A673 (cell line): Measurements from ENCODE around the gene LY86. TPM values are rescaled to one million over a fixed set of nuclear protein-coding genes. Genes with fewer than 3 reads are reported as not detected.

Source experiments
- BruUV-seq: library from RNA; stranded (reverse); fragments of 400-500 nt; replicated peaks from 2 replicates; lab custom pipeline; 2021; lab: Mats Ljungman, UMichigan
- CTCF ChIA-PET: fragments of 300-600 bp; sonication (Branson Sonifier 250); formaldehyde crosslinking; loops from one replicate; lab custom pipeline; 2022; ENCODE audit warnings: antibody characterized with exemption; lab: Charles Lee
- POLR2A ChIA-PET: fragments of 300-600 bp; sonication (Branson Sonifier 250); formaldehyde crosslinking; loops from one replicate; lab custom pipeline; 2022; ENCODE audit warnings: antibody characterized with exemption; ENCODE audit not compliant: low non-redundant PET; lab: Charles Lee
- DNase-seq: peaks from one replicate; pipeline ENCODE4 v3.0.0-alpha.2; 2015; ENCODE audit warnings: low spot score
- H3K27ac ChIP-seq: fragments of 200-600 bp; sonication (generic); 2 replicates; pipeline ENCODE4 v1.5.1; 2016; ENCODE audit warnings: mixed run types, low read depth, mild to moderate bottlenecking, mixed read lengths, antibody characterized with exemption, low read length; ENCODE audit not compliant: poor library complexity, severe bottlenecking
- H3K27me3 ChIP-seq: fragments of 200-600 bp; sonication (generic); replicated peaks from 2 replicates; pipeline ENCODE4 v1.6.1; 2017; ENCODE audit warnings: mixed run types, low read depth, mild to moderate bottlenecking, mixed read lengths, antibody characterized with exemption, low read length; ENCODE audit not compliant: insufficient read depth, poor library complexity
- H3K36me3 ChIP-seq: fragments of 200-600 bp; sonication (generic); 2 replicates; pipeline ENCODE4 v1.6.1; 2016; ENCODE audit warnings: mixed run types, mild to moderate bottlenecking, mixed read lengths, antibody characterized with exemption, low read length; ENCODE audit not compliant: insufficient read depth, poor library complexity, severe bottlenecking
- H3K4me1 ChIP-seq: fragments of 200-600 bp; sonication (generic); 2 replicates; pipeline ENCODE4 v1.6.1; 2017; ENCODE audit warnings: mixed run types, mild to moderate bottlenecking, mixed read lengths, antibody characterized with exemption, low read length; ENCODE audit not compliant: insufficient read depth, poor library complexity, severe bottlenecking
- H3K4me3 ChIP-seq: fragments of 200-600 bp; sonication (generic); 2 replicates; pipeline ENCODE4 v1.5.1; 2016; ENCODE audit warnings: low read depth, mixed run types, mild to moderate bottlenecking, mixed read lengths, low read length; ENCODE audit not compliant: poor library complexity, severe bottlenecking
- H3K9me3 ChIP-seq: fragments of 200-600 bp; sonication (generic); 2 replicates; pipeline ENCODE4 v1.6.1; 2016; ENCODE audit warnings: mixed run types, low read depth, mild to moderate bottlenecking, mixed read lengths, antibody characterized with exemption, low read length; ENCODE audit not compliant: poor library complexity, severe bottlenecking
- CTCF ChIP-seq: fragments of 300-800, 200-600 bp; sonication (generic); conservative IDR thresholded peaks from 2 replicates; pipeline ENCODE4 v1.5.1; 2017; ENCODE audit warnings: low read depth, mild to moderate bottlenecking, antibody characterized with exemption, low read length, moderate library complexity, mixed read lengths
- EZH2 ChIP-seq: fragments of 200-600 bp; sonication (generic); IDR thresholded peaks from 2 replicates; pipeline ENCODE4 v1.6.1; 2017; ENCODE audit warnings: borderline replicate concordance, low read depth, mild to moderate bottlenecking, mixed read lengths, antibody characterized with exemption, low read length; ENCODE audit not compliant: poor library complexity, severe bottlenecking
- intact Hi-C: fragments of 100-400 bp; cut with micrococcal nuclease; formaldehyde crosslinking; loops from one replicate; pipeline ENCODE4 v1.10.0; 2022; ENCODE audit not compliant: unreplicated experiment
- total RNA-seq: library from RNA; stranded (reverse); gene quantifications from 2 replicates; pipeline ENCODE4 v1.2.3, GENCODE V29; 2021

Gene LY86
- total RNA-seq, 1 experiment from 2014 or later, result not detected

GRCh38 chr6:6543181-6543879 lies 45.2 kb upstream of the LY86 start:
- intact Hi-C loops, result loop anchor here (10.0 kb wide), 1 partner anchor 1399 kb away; no protein-coding TSS in a partner anchor

GRCh38 chr6:6545616-6546317 lies 42.8 kb upstream of the LY86 start:
- H3K4me1 ChIP-seq, result peaks cover 6% of the 10 kb centered on the region
- no TSS peak for BruUV-seq
- POLR2A ChIA-PET, result interaction anchor here (0.5 kb wide), 2 partner anchors 127 to 404 kb away, joined by 3 read pairs; no protein-coding TSS in a partner anchor
- H3K4me3 ChIP-seq, result no peak overlapping the region
- no peaks in the 10 kb centered on the region for H3K36me3 ChIP-seq
- H3K9me3 ChIP-seq, result no peaks in the 10 kb centered on the region
- intact Hi-C loops, result loop anchor here (5.0 to 10.0 kb wide), 3 partner anchors 548 to 1401 kb away; no protein-coding TSS in a partner anchor
- TF ChIP-seq CTCF, result no peak
- TF ChIP-seq EZH2, result no peak
- H3K27me3 ChIP-seq, result no peaks in the 10 kb centered on the region
- no peak for DNase-seq
- CTCF ChIA-PET, result interaction anchor here (1.5 to 1.8 kb wide), 2 partner anchors 51 to 1075 kb away, joined by 5 to 7 read pairs; no protein-coding TSS in a partner anchor
- no peak overlapping the region for H3K27ac ChIP-seq

More at GRCh38 chr6:6543181-6543879, 45.2 kb upstream of the LY86 start:
- BruUV-seq, result no TSS peak
- no peak for DNase-seq
- H3K9me3 ChIP-seq, result no peaks in the 10 kb centered on the region
- CTCF ChIA-PET, result no interaction called here
- H3K4me3 ChIP-seq, result no peak overlapping the region
- H3K27ac ChIP-seq, result no peak overlapping the region
- H3K36me3 ChIP-seq, result no peaks in the 10 kb centered on the region
- TF ChIP-seq EZH2 (no peak), CTCF (no peak)
- H3K4me1 ChIP-seq, result peaks cover 25% of the 10 kb centered on the region
- H3K27me3 ChIP-seq, result no peaks in the 10 kb centered on the region
- POLR2A ChIA-PET, result interaction anchor here (0.6 kb wide), 1 partner anchor 549 kb away, joined by 6 read pairs; no protein-coding TSS in a partner anchor

- DNase-seq, result no peak
- Histone ChIP-seq H3K9me3 (no peaks in the 10 kb centered on the region), H3K27me3 (no peaks in the 10 kb centered on the region), H3K4me3 (peak overlapping the region; percentile 37), H3K4me1 (peaks cover 6% of the 10 kb centered on the region), H3K36me3 (no peaks in the 10 kb centered on the region), H3K27ac (no peak overlapping the region)
- POLR2A ChIA-PET, result interaction anchor here (0.5 kb wide), 1 partner anchor 403 kb away, joined by 3 read pairs; no protein-coding TSS in a partner anchor
- no TSS peak for BruUV-seq
- CTCF ChIA-PET, result interaction anchor here (0.5 to 1.8 kb wide), 6 partner anchors 43 to 1362 kb away, joined by 3 to 8 read pairs (median 4); no protein-coding TSS in a partner anchor
- TF ChIP-seq EZH2 (no peak), CTCF (no peak)
- intact Hi-C loops, result loop anchor here (1.0 to 10.0 kb wide), 4 partner anchors 489 to 1402 kb away; no protein-coding TSS in a partner anchor
Measured at GRCh38 chr6:6546318-6547109, 42.0 kb upstream of the LY86 start.
